Smooth muscle cell (in vitro differentiated cells): ENCODE measurements around the gene LRRN1. TPM values are rescaled to one million over a fixed set of nuclear protein-coding genes. Genes with fewer than 3 reads are reported as not detected.

Source experiments
- DNase-seq: peaks from one replicate; lab custom pipeline; 2025; ENCODE audit not compliant: unreplicated experiment; lab: John Stamatoyannopoulos, UW
- H2AFZ ChIP-seq: fragments of 200-600 bp; sonication (generic); 2 replicates; pipeline ENCODE4 v1.6.0; 2016; ENCODE audit warnings: antibody characterized with exemption, low read depth, mild to moderate bottlenecking
- H3F3A ChIP-seq: fragments of 200-600 bp; sonication (generic); 2 replicates; pipeline ENCODE4 v1.6.0; 2017; ENCODE audit warnings: antibody characterized with exemption, low read depth
- H3K27ac ChIP-seq: fragments of 200-600 bp; sonication (generic); 2 replicates; pipeline ENCODE4 v1.5.1; 2016; ENCODE audit warnings: low read depth, mild to moderate bottlenecking
- H3K27me3 ChIP-seq: fragments of 200-600 bp; sonication (generic); 2 replicates; pipeline ENCODE4 v1.6.1; 2016; ENCODE audit warnings: low read depth, mild to moderate bottlenecking
- H3K36me3 ChIP-seq: fragments of 200-600 bp; sonication (generic); 2 replicates; pipeline ENCODE4 v1.5.1; 2016; ENCODE audit warnings: low read depth
- H3K4me1 ChIP-seq: fragments of 200-600 bp; sonication (generic); 2 replicates; pipeline ENCODE4 v1.5.1; 2016; ENCODE audit warnings: low read depth
- H3K4me2 ChIP-seq: fragments of 200-600 bp; sonication (generic); 2 replicates; pipeline ENCODE4 v1.6.0; 2016; ENCODE audit warnings: mild to moderate bottlenecking
- H3K4me3 ChIP-seq: fragments of 200-600 bp; sonication (generic); 2 replicates; pipeline ENCODE4 v1.5.1; 2016; ENCODE audit warnings: mild to moderate bottlenecking
- H3K79me2 ChIP-seq: fragments of 200-600 bp; sonication (generic); 2 replicates; pipeline ENCODE4 v1.6.0; 2016; ENCODE audit warnings: low read depth, mild to moderate bottlenecking
- H3K9ac ChIP-seq: fragments of 200-600 bp; sonication (generic); 2 replicates; pipeline ENCODE4 v1.6.0; 2016; ENCODE audit warnings: low read depth
- H3K9me3 ChIP-seq: fragments of 200-600 bp; sonication (generic); replicated peaks from 2 replicates; pipeline ENCODE4 v1.5.1; 2016; ENCODE audit warnings: low read depth
- H4K20me1 ChIP-seq: fragments of 200-600 bp; sonication (generic); 2 replicates; pipeline ENCODE4 v1.6.0; 2016; ENCODE audit warnings: low read depth
- WGBS: methylation state at CpG from one replicate; pipeline ENCODE4 v1.1.7; 2016; ENCODE audit warnings: low lambda C conversion rate; 5-methylcytosine and 5-hydroxymethylcytosine counted together
- polyA plus RNA-seq: library from polyadenylated mRNA; unstranded; fragments of >200 nt; fragmentation: Nextera tagmentation; extraction: Ambion mirVana; gene quantifications from 2 replicates; pipeline ENCODE4 v1.2.1, GENCODE V29; 2016
- total RNA-seq: library from RNA; depleted of rRNA; stranded (reverse); fragments of >200 nt; gene quantifications from 2 replicates; pipeline ENCODE4 v1.2.3, GENCODE V29; 2014
- TF ChIP-seq, protein P1 (sequence below): fragments of 200-600 bp; sonication (generic); IDR thresholded peaks from 2 replicates; pipeline ENCODE4 v1.5.1; 2017; ENCODE audit warnings: borderline replicate concordance, mild to moderate bottlenecking, antibody characterized with exemption; ENCODE audit not compliant: insufficient read depth, poor library complexity, severe bottlenecking

The LRRN1 gene
- total and polyA plus RNA-seq, 2 experiments from 2014 or later, result 8.5 to 17.0 TPM

DNA sequence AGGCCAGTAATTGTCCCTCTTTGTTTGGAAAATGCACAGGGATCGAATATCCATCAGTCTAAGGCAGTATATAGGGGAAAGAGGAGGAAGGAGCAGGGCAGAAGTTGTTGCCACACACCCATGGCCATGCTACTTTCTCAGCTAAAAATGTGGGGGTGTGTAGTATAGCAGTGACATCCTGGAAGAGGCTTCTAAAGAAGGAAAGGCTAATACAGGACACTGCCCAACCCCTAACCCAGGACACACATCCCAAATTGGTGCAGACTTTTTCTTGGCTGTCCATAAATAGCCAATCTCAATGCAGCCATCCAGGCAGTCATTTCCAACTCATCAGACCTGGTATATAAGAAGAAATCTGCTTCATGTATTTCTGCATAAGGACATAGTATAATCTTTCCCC, 33.1 kb upstream of the LRRN1 start:
- no peak overlapping the region for H3K9ac ChIP-seq
- H3K36me3 ChIP-seq, result no peaks in the 10 kb centered on the region
- no peaks in the 10 kb centered on the region for H3K4me1 ChIP-seq
- no peak overlapping the region for H3K27ac ChIP-seq
- no peaks in the 10 kb centered on the region for H4K20me1 ChIP-seq
- H3K4me2 ChIP-seq, result no peak overlapping the region
- WGBS, result 79% methylated on average over 1 of the region's 1 CpG
- TF ChIP-seq, protein P1, sequence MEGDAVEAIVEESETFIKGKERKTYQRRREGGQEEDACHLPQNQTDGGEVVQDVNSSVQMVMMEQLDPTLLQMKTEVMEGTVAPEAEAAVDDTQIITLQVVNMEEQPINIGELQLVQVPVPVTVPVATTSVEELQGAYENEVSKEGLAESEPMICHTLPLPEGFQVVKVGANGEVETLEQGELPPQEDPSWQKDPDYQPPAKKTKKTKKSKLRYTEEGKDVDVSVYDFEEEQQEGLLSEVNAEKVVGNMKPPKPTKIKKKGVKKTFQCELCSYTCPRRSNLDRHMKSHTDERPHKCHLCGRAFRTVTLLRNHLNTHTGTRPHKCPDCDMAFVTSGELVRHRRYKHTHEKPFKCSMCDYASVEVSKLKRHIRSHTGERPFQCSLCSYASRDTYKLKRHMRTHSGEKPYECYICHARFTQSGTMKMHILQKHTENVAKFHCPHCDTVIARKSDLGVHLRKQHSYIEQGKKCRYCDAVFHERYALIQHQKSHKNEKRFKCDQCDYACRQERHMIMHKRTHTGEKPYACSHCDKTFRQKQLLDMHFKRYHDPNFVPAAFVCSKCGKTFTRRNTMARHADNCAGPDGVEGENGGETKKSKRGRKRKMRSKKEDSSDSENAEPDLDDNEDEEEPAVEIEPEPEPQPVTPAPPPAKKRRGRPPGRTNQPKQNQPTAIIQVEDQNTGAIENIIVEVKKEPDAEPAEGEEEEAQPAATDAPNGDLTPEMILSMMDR, result no peak
- H3K27me3 ChIP-seq, result no peaks in the 10 kb centered on the region
- H3K9me3 ChIP-seq, result no peaks in the 10 kb centered on the region
- no peak overlapping the region for H3K4me3 ChIP-seq
- no peak for DNase-seq
- no peaks in the 10 kb centered on the region for H3F3A ChIP-seq
- no peak overlapping the region for H2AFZ ChIP-seq
- no peaks in the 10 kb centered on the region for H3K79me2 ChIP-seq

DNA sequence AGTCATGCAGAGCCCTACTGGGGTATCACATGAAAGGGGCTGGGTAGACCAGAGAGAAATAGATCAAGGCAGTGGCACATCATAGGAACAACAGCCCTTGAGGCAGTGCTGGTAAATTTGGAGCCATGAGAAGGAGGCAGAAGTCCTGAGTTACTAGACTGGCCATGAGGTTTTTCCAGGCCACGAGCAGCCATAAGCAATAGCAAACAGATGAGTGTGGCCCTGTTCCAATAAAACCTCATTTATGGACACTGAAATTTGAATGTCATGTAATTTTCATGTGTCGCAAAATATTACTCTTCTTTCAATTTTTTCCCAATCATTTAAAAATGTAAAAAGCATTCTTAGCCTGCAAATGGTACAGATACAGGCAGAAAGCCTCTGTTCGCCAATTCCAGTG, 28.1 kb upstream of the LRRN1 start:
- no peak overlapping the region for H3K9ac ChIP-seq
- no peak overlapping the region for H3K27ac ChIP-seq
- TF ChIP-seq, protein P1, result no peak
- DNase-seq, result no peak
- no peaks in the 10 kb centered on the region for H3K36me3 ChIP-seq
- no peaks in the 10 kb centered on the region for H3K4me1 ChIP-seq
- peaks cover 5% of the 10 kb centered on the region for H3K9me3 ChIP-seq
- H3F3A ChIP-seq, result no peaks in the 10 kb centered on the region
- no peaks in the 10 kb centered on the region for H4K20me1 ChIP-seq
- no peaks in the 10 kb centered on the region for H3K79me2 ChIP-seq
- H3K4me2 ChIP-seq, result no peak overlapping the region
- H3K27me3 ChIP-seq, result no peaks in the 10 kb centered on the region
- no peak overlapping the region for H2AFZ ChIP-seq
- H3K4me3 ChIP-seq, result no peak overlapping the region
- WGBS, result 87% methylated on average over 3 of the region's 3 CpGs

DNA sequence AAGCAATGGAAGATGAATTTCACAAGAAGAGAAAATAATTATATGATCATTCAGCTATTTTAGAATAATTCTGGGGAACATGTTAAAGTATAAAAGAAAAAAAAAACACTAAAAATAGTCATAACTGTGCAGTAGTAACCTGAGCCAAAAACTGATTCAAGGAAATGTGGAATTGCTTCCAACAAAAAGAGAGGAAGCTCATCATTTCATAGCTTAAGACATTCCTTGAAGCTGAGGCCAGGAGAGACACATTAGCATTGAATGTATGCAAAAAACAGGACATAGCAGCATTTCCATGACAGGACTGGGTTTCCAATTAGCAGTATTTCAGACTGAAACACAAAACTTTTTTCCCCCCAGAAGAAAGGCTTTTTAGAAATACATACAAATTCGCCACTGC, 27.7 kb upstream of the LRRN1 start:
- no peak for DNase-seq
- peaks cover 5% of the 10 kb centered on the region for H3K9me3 ChIP-seq
- no peaks in the 10 kb centered on the region for H3K4me1 ChIP-seq
- H3K36me3 ChIP-seq, result no peaks in the 10 kb centered on the region
- H3K4me3 ChIP-seq, result no peak overlapping the region
- WGBS, result 96% methylated on average over 1 of the region's 1 CpG
- no peaks in the 10 kb centered on the region for H3K27me3 ChIP-seq
- TF ChIP-seq, protein P1, result no peak
- no peaks in the 10 kb centered on the region for H3F3A ChIP-seq
- no peaks in the 10 kb centered on the region for H3K79me2 ChIP-seq
- H3K27ac ChIP-seq, result no peak overlapping the region
- no peak overlapping the region for H2AFZ ChIP-seq
- H4K20me1 ChIP-seq, result no peaks in the 10 kb centered on the region
- no peak overlapping the region for H3K9ac ChIP-seq
- no peak overlapping the region for H3K4me2 ChIP-seq

DNA sequence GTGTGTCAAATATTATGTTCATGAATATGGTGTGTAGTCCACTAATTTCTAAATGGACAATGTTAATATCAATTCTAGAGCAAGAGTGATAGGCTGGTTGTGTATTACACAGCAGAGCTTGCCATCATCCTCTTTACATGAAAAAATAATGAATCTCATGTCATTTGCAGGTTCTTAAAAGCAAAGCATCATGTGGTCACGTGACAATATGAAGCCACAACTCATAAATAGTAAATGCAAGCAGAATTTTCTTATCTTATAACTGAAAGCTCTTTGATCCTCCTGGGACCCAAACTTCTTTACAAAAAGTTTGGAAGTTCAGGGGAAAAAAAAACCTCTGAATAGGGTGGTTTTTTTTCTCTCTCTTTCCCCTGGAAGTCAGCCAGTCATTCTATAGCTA, 26.9 kb upstream of the LRRN1 start:
- Histone ChIP-seq H3K9ac (no peak overlapping the region), H3K27ac (no peak overlapping the region), H3K4me3 (no peak overlapping the region), H3K36me3 (no peaks in the 10 kb centered on the region), H4K20me1 (no peaks in the 10 kb centered on the region), H2AFZ (no peak overlapping the region), H3K27me3 (no peaks in the 10 kb centered on the region), H3K4me1 (no peaks in the 10 kb centered on the region), H3K4me2 (no peak overlapping the region), H3K79me2 (no peaks in the 10 kb centered on the region), H3F3A (no peaks in the 10 kb centered on the region), H3K9me3 (peaks cover 5% of the 10 kb centered on the region)
- 96% methylated on average over 1 of the region's 1 CpG for WGBS
- DNase-seq, result no peak
- TF ChIP-seq, protein P1, result no peak
